IMR-90 (cell line): ENCODE results near the gene TMEM200A. TPM values are rescaled to one million over a fixed set of nuclear protein-coding genes. Genes with fewer than 3 reads are reported as not detected.

Experiments used
- ATAC-seq: fragments of 200-7000 bp; cut with Tn5 transposase; 2 replicates; pipeline ENCODE4 v1.9.1; 2020; ENCODE audit warnings: low read depth, mild to moderate bottlenecking, moderate library complexity
- BruUV-seq: library from RNA; stranded (reverse); fragments of 400-500 nt; replicated peaks from 2 replicates; lab custom pipeline; 2021; lab: Mats Ljungman, UMichigan
- CTCF ChIA-PET: fragments of 300-600 bp; formaldehyde crosslinking; extraction: SDS; loops from one replicate; lab custom pipeline; 2021; ENCODE audit warnings: antibody characterized with exemption; lab: Yijun Ruan, JAX
- POLR2A ChIA-PET: fragments of 300-600 bp; sonication (Branson Sonifier 250); formaldehyde crosslinking; loops from one replicate; lab custom pipeline; 2022; ENCODE audit warnings: antibody characterized with exemption; ENCODE audit not compliant: unreplicated experiment; lab: Charles Lee
- DNase-seq: peaks from one replicate; pipeline ENCODE4 v3.0.0; 2013
- H2AFZ ChIP-seq: replicated peaks from 2 replicates; pipeline ENCODE3; 2013; ENCODE audit warnings: low read length, mild to moderate bottlenecking; ENCODE audit not compliant: poor library complexity
- H2AK5ac ChIP-seq: 2 replicates; pipeline ENCODE4 v1.6.1; 2013; ENCODE audit warnings: low read depth, low read length, inconsistent platforms
- H2AK9ac ChIP-seq: replicated peaks from 2 replicates; pipeline ENCODE3; 2013; ENCODE audit warnings: mild to moderate bottlenecking, low read depth, low read length, moderate library complexity; ENCODE audit not compliant: poor library complexity
- H2BK120ac ChIP-seq: 2 replicates; pipeline ENCODE4 v1.6.1; 2013; ENCODE audit warnings: low read depth, low read length, inconsistent platforms
- H2BK15ac ChIP-seq: 3 replicates; pipeline ENCODE4 v1.6.1; 2013; ENCODE audit warnings: low read depth, low read length, inconsistent platforms
- H2BK20ac ChIP-seq: 2 replicates; pipeline ENCODE4 v1.6.1; 2013; ENCODE audit warnings: low read depth, mild to moderate bottlenecking, inconsistent platforms, low read length, moderate library complexity
- H2BK5ac ChIP-seq: 2 replicates; pipeline ENCODE4 v1.6.1; 2013; ENCODE audit warnings: mild to moderate bottlenecking, low read depth, low read length, inconsistent platforms; ENCODE audit not compliant: poor library complexity, severe bottlenecking
- H3K14ac ChIP-seq: replicated peaks from 2 replicates; pipeline ENCODE4 v1.6.1; 2013; ENCODE audit warnings: low read depth, low read length, inconsistent platforms
- H3K18ac ChIP-seq: 2 replicates; pipeline ENCODE4 v1.6.1; 2013; ENCODE audit warnings: low read depth, low read length, control low read depth
- H3K23ac ChIP-seq: 2 replicates; pipeline ENCODE4 v1.6.1; 2013; ENCODE audit warnings: low read depth, low read length, inconsistent platforms
- H3K27ac ChIP-seq: 2 replicates; pipeline ENCODE4 v1.5.1; 2013; ENCODE audit warnings: mild to moderate bottlenecking, control low read depth, low read length; ENCODE audit not compliant: insufficient read depth
- H3K27me3 ChIP-seq: 2 replicates; pipeline ENCODE4 v1.6.1; 2013; ENCODE audit warnings: low read length; ENCODE audit not compliant: control insufficient read depth, insufficient read depth
- H3K36me3 ChIP-seq: 2 replicates; pipeline ENCODE4 v1.6.1; 2013; ENCODE audit warnings: low read length, mixed read lengths; ENCODE audit not compliant: control insufficient read depth, insufficient read depth
- H3K4ac ChIP-seq: 2 replicates; pipeline ENCODE4 v1.6.1; 2013; ENCODE audit warnings: low read depth, low read length, inconsistent platforms
- H3K4me1 ChIP-seq: 2 replicates; pipeline ENCODE4 v1.6.1; 2013; ENCODE audit warnings: low read length, mixed read lengths; ENCODE audit not compliant: control insufficient read depth, insufficient read depth
- H3K4me2 ChIP-seq: 2 replicates; pipeline ENCODE4 v1.6.1; 2013; ENCODE audit warnings: low read depth, mild to moderate bottlenecking, control low read depth, low read length, moderate library complexity
- H3K4me3 ChIP-seq: 2 replicates; pipeline ENCODE4 v1.5.1; 2013; ENCODE audit warnings: low read depth, mild to moderate bottlenecking, control low read depth, low read length, moderate library complexity; ENCODE audit not compliant: insufficient read depth
- H3K56ac ChIP-seq: 2 replicates; pipeline ENCODE4 v1.6.1; 2013; ENCODE audit warnings: low read length, inconsistent platforms; ENCODE audit not compliant: insufficient read depth; ENCODE audit errors: extremely low read depth
- H3K79me1 ChIP-seq, 2 experiments: 2 replicates each; pipeline ENCODE4 v1.6.1; 2013; ENCODE audit warnings: low read length in 2 of 2, inconsistent platforms in 1 of 2, low read depth in 1 of 2
- H3K9ac ChIP-seq: 2 replicates; pipeline ENCODE4 v1.6.1; 2013; ENCODE audit warnings: low read depth, low read length, control low read depth
- H3K9me1 ChIP-seq: 2 replicates; pipeline ENCODE4 v1.6.1; 2013; ENCODE audit warnings: low read length, inconsistent platforms; ENCODE audit not compliant: insufficient read depth
- H3K9me3 ChIP-seq: 2 replicates; pipeline ENCODE4 v1.6.1; 2013; ENCODE audit warnings: low read length; ENCODE audit not compliant: control insufficient read depth, insufficient read depth
- H4K20me1 ChIP-seq: 2 replicates; pipeline ENCODE4 v1.6.1; 2013; ENCODE audit warnings: low read length, inconsistent platforms; ENCODE audit not compliant: insufficient read depth
- H4K5ac ChIP-seq: 2 replicates; pipeline ENCODE4 v1.6.1; 2013; ENCODE audit warnings: mild to moderate bottlenecking, low read depth, low read length, control low read depth
- H4K8ac ChIP-seq, 2 experiments: 2 replicates each; pipeline ENCODE4 v1.6.1; 2013; ENCODE audit warnings: low read depth in 2 of 2, low read length in 2 of 2, control low read depth in 1 of 2, inconsistent platforms in 1 of 2
- H4K91ac ChIP-seq: 2 replicates; pipeline ENCODE4 v1.6.1; 2013; ENCODE audit warnings: low read depth, low read length, inconsistent platforms; ENCODE audit not compliant: insufficient read depth
- BHLHE40 ChIP-seq: fragments of 150-350 bp; IDR thresholded peaks from 2 replicates; pipeline ENCODE4 v1.6.1; 2016; ENCODE audit warnings: mild to moderate bottlenecking, low read depth, low read length
- CEBPB ChIP-seq: IDR thresholded peaks from 2 replicates; pipeline ENCODE4 v1.6.1; 2012; ENCODE audit warnings: low read depth, low read length, improper control_type of control experiment
- ELK1 ChIP-seq: fragments of 150-350 bp; IDR thresholded peaks from 2 replicates; pipeline ENCODE4 v1.6.1; 2016; ENCODE audit warnings: low read depth, mild to moderate bottlenecking, low read length, moderate library complexity, borderline replicate concordance
- FOS ChIP-seq: fragments of 150-350 bp; IDR thresholded peaks from 2 replicates; pipeline ENCODE4 v1.6.1; 2016; ENCODE audit warnings: low read depth, low read length
- MAZ ChIP-seq: IDR thresholded peaks from 2 replicates; pipeline ENCODE4 v1.6.1; 2012; ENCODE audit warnings: low read depth, mild to moderate bottlenecking, low read length, improper control_type of control experiment, moderate library complexity, borderline replicate concordance
- MXI1 ChIP-seq: IDR thresholded peaks from 2 replicates; pipeline ENCODE4 v1.6.1; 2012; ENCODE audit warnings: low read depth, mild to moderate bottlenecking, low read length, moderate library complexity, borderline replicate concordance
- NFE2L2 ChIP-seq: fragments of 150-350 bp; IDR thresholded peaks from 2 replicates; pipeline ENCODE4 v1.6.1; 2016; ENCODE audit warnings: low read depth, mild to moderate bottlenecking, low read length
- POLR2A ChIP-seq: IDR thresholded peaks from 2 replicates; pipeline ENCODE4 v1.6.1; 2012; ENCODE audit warnings: mild to moderate bottlenecking, low read depth, low read length
- RAD21 ChIP-seq: IDR thresholded peaks from 2 replicates; pipeline ENCODE4 v1.6.1; 2012; ENCODE audit warnings: low read length, improper control_type of control experiment
- RCOR1 ChIP-seq: IDR thresholded peaks from 2 replicates; pipeline ENCODE4 v1.6.1; 2012; ENCODE audit warnings: mild to moderate bottlenecking, low read length, improper control_type of control experiment; ENCODE audit not compliant: insufficient replicate concordance
- RFX5 ChIP-seq: IDR thresholded peaks from 2 replicates; pipeline ENCODE4 v1.8.0; 2012; ENCODE audit warnings: low read depth, mild to moderate bottlenecking, low read length, moderate library complexity
- SMC3 ChIP-seq: fragments of 150-350 bp; IDR thresholded peaks from 2 replicates; pipeline ENCODE4 v1.6.1; 2016; ENCODE audit warnings: low read depth, mild to moderate bottlenecking, antibody characterized with exemption, low read length, moderate library complexity
- USF2 ChIP-seq: fragments of 150-350 bp; IDR thresholded peaks from 2 replicates; pipeline ENCODE4 v1.6.1; 2017; ENCODE audit warnings: mild to moderate bottlenecking, antibody characterized with exemption, low read length, low read depth
- WGBS, 2 experiments: methylation state at CpG; one replicate each; pipeline versions ENCODE4 v1.1.5 to v1.1.7; 2013; ENCODE audit warnings: missing lambda C conversion rate in 2 of 2; ENCODE audit not compliant: insufficient read length in 1 of 2; ENCODE audit errors: extremely low coverage in 2 of 2; 5-methylcytosine and 5-hydroxymethylcytosine counted together
- dilution Hi-C: fragments of 300-500 bp; cut with HindIII; formaldehyde crosslinking; loops from one replicate; pipeline ENCODE4 v1.14.3; 2018; ENCODE audit warnings: low sequenced_read_pairs; ENCODE audit not compliant: unreplicated experiment
- in situ Hi-C: fragments of 300-500 bp; cut with MboI; formaldehyde crosslinking; loops from 3 replicates; pipeline ENCODE4 v1.14.3; 2019; ENCODE audit warnings: low sequenced_read_pairs, inconsistent platforms, mixed read lengths
- intact Hi-C: fragments of 100-400 bp; cut with micrococcal nuclease; formaldehyde crosslinking; loops from 2 replicates; pipeline ENCODE4 v1.10.0; 2022
- polyA plus RNA-seq, 3 experiments: library from polyadenylated mRNA; depleted of rRNA; stranded (reverse); fragments of >200 nt; gene quantifications; 2 replicates each; pipeline ENCODE4 v1.2.3, GENCODE V29; 2012; ENCODE audit warnings: low replicate concordance in 1 of 3
- total RNA-seq: library from RNA; depleted of rRNA; stranded (reverse); fragments of >200 nt; gene quantifications from 2 replicates; pipeline ENCODE4 v1.2.3, GENCODE V29; 2012
- TF ChIP-seq, protein P1 (sequence below): conservative IDR thresholded peaks from 2 replicates; pipeline ENCODE4 v1.5.1; 2012; ENCODE audit warnings: mild to moderate bottlenecking, low read depth, low read length, improper control_type of control experiment

TMEM200A gene
- total and polyA plus RNA-seq, 2 of the 4 experiments (the other 2 are of a cell fraction) = 22.8 to 37.1 TPM

- Histone ChIP-seq H3K4me2 (peak overlapping the region; percentile 69; the same call in 1 of the 2 replicates), H3K9ac (no peak overlapping the region), H3K23ac (0 out of 2 replicates have a peak overlapping the region, but pooled peaks have one; percentile 14), H2BK15ac (no peak overlapping the region), H3K27ac (peak overlapping the region; percentile 56; the same call in 1 of the 2 replicates), H3K56ac (no peak overlapping the region), H4K5ac (peak overlapping the region; percentile 77; the same call in 1 of the 2 replicates), H3K9me3 (no peaks in the 10 kb centered on the region), H2AK5ac (peak overlapping the region; percentile 43; the same call in 1 of the 2 replicates), H4K20me1 (no peaks in the 10 kb centered on the region), H4K91ac (no peak overlapping the region), H3K27me3 (no peaks in the 10 kb centered on the region), H3K14ac (no peak overlapping the region; the same call in 1 of the 2 replicates), H4K8ac (no peak overlapping the region; a peak in 1 of 4 replicates), H3K9me1 (no peaks in the 10 kb centered on the region; the same call in 1 of the 2 replicates), H3K4me3 (no peak overlapping the region), H2BK120ac (peak overlapping the region; percentile 11; the same call in 1 of the 2 replicates), H3K4ac (0 out of 2 replicates have a peak overlapping the region, but pooled peaks have one; percentile 19), H3K18ac (peak overlapping the region; percentile 55; the same call in 1 of the 2 replicates), H3K79me1 (peaks cover 12 to 48% of the 10 kb centered on the region in 2 experiments), H2AK9ac (no peak overlapping the region), H3K36me3 (peaks cover 2% of the 10 kb centered on the region; the same call in 1 of the 2 replicates), H2BK20ac (no peak overlapping the region), H3K4me1 (peaks cover 11% of the 10 kb centered on the region), H2BK5ac (peak overlapping the region; percentile 25), H2AFZ (no peak overlapping the region)
- intact Hi-C loops = no loop called here
- no TSS peak for BruUV-seq
- in situ Hi-C loops = no loop called here
- 80% methylated on average over 1 of the region's 2 CpGs; no CpG with 5 or more reads in 1 of the 2 experiments for WGBS, 2 experiments
- POLR2A ChIA-PET = no interaction called here
- DNase-seq = no peak
- CTCF ChIA-PET = no interaction called here
- TF ChIP-seq, protein P1, sequence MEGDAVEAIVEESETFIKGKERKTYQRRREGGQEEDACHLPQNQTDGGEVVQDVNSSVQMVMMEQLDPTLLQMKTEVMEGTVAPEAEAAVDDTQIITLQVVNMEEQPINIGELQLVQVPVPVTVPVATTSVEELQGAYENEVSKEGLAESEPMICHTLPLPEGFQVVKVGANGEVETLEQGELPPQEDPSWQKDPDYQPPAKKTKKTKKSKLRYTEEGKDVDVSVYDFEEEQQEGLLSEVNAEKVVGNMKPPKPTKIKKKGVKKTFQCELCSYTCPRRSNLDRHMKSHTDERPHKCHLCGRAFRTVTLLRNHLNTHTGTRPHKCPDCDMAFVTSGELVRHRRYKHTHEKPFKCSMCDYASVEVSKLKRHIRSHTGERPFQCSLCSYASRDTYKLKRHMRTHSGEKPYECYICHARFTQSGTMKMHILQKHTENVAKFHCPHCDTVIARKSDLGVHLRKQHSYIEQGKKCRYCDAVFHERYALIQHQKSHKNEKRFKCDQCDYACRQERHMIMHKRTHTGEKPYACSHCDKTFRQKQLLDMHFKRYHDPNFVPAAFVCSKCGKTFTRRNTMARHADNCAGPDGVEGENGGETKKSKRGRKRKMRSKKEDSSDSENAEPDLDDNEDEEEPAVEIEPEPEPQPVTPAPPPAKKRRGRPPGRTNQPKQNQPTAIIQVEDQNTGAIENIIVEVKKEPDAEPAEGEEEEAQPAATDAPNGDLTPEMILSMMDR = no peak
- TF ChIP-seq RCOR1 (no peak), RFX5 (no peak), MAZ (no peak), POLR2A (no peak), FOS (no peak), SMC3 (no peak), RAD21 (no peak), NFE2L2 (no peak), USF2 (no peak), CEBPB (no peak), ELK1 (no peak), BHLHE40 (no peak), MXI1 (no peak)
- dilution Hi-C loops = no loop called here
- ATAC-seq = no peak; the same call in 1 of the 2 replicates
These were observed 12.1 kb downstream of the TMEM200A start for GRCh38 chr6:130377915-130378314.
